HCT116 (cell line): ENCODE data around the gene NRIP3. TPM values are rescaled to one million over a fixed set of nuclear protein-coding genes. Genes with fewer than 3 reads are reported as not detected.

Experiments used
- ATAC-seq: fragments of 200-7000 bp; cut with Tn5 transposase; 2 replicates; pipeline ENCODE4 v1.9.1; 2020; ENCODE audit warnings: mild to moderate bottlenecking, moderate library complexity
- BruUV-seq: library from RNA; stranded (reverse); fragments of 400-500 nt; replicated peaks from 2 replicates; lab custom pipeline; 2021; lab: Mats Ljungman, UMichigan
- CTCF ChIA-PET: fragments of 300-600 bp; sonication (Branson Sonifier 250); formaldehyde crosslinking; loops from one replicate; lab custom pipeline; 2021; ENCODE audit warnings: antibody characterized with exemption; lab: Charles Lee
- POLR2A ChIA-PET: fragments of 300-600, 350-600 bp; sonication (Branson Sonifier 250); formaldehyde crosslinking; loops from one replicate; lab custom pipeline; 2021; ENCODE audit warnings: antibody characterized with exemption; lab: Charles Lee
- RAD21 ChIA-PET, 2 experiments: fragments of 300-600 bp; sonication (Branson Sonifier 250); formaldehyde crosslinking; loops; one replicate each; lab custom pipeline; 2023; ENCODE audit warnings: low total read pairs in 2 of 2; ENCODE audit not compliant: uncharacterized antibody in 2 of 2, unreplicated experiment in 2 of 2, low non-redundant PET in 1 of 2; lab: Charles Lee
- DNase-seq: peaks from one replicate; pipeline ENCODE4 v3.0.0-alpha.2; 2010; ENCODE audit warnings: low read depth, low spot score
- H2AFZ ChIP-seq: fragments of 200-600 bp; shearing (Covaris generic), sonication (generic); 2 replicates; pipeline ENCODE4 v1.6.1; 2017; ENCODE audit warnings: low read depth, mixed run types, mixed read lengths, antibody characterized with exemption, low read length; ENCODE audit not compliant: poor library complexity, severe bottlenecking
- H3K27ac ChIP-seq: 2 replicates; pipeline ENCODE4 v1.5.1; 2012; ENCODE audit warnings: low read depth, low read length
- H3K27me3 ChIP-seq: fragments of 200-600 bp; sonication (generic); 2 replicates; pipeline ENCODE4 v1.6.1; 2016; ENCODE audit warnings: mixed run types, low read length, mixed read lengths; ENCODE audit not compliant: insufficient read depth
- H3K36me3 ChIP-seq, 2 experiments: fragments of 200-500 bp in 1 of 2; fragments of 200-600 bp in 1 of 2; sonication (Bioruptor generic) in 1 of 2; sonication (generic) in 1 of 2; 2 replicates each; pipeline versions ENCODE4 v1.5.1 to v1.6.1; 2014 to 2016; ENCODE audit warnings: low read length in 2 of 2, inconsistent platforms in 1 of 2, mixed read lengths in 1 of 2, mixed run types in 1 of 2; ENCODE audit not compliant: insufficient read depth in 2 of 2, control insufficient read depth in 1 of 2
- H3K4me1 ChIP-seq, 2 experiments: fragments of 200-600 bp in 1 of 2; sonication (generic) in 1 of 2; 2 replicates each; pipeline versions ENCODE4 v1.5.1 to v1.6.1; 2012 to 2017; ENCODE audit warnings: low read length in 2 of 2, inconsistent platforms in 1 of 2, mild to moderate bottlenecking in 1 of 2, mixed read lengths in 1 of 2, mixed run types in 1 of 2, moderate library complexity in 1 of 2; ENCODE audit not compliant: insufficient read depth in 2 of 2, control insufficient read depth in 1 of 2
- H3K4me2 ChIP-seq: fragments of 200-600 bp; sonication (generic); 2 replicates; pipeline ENCODE4 v1.6.1; 2017; ENCODE audit warnings: mixed run types, low read length, mixed read lengths
- H3K4me3 ChIP-seq, 2 experiments: fragments of 200-600 bp in 1 of 2; sonication (generic) in 1 of 2; replicated peaks in 1 of 2; 2 replicates each; pipeline ENCODE4 v1.5.1; 2011 to 2016; ENCODE audit warnings: low read length in 2 of 2, control low read depth in 1 of 2, low read depth in 1 of 2, mild to moderate bottlenecking in 1 of 2, mixed read lengths in 1 of 2, mixed run types in 1 of 2
- H3K79me2 ChIP-seq: fragments of 200-600 bp; sonication (generic); 2 replicates; pipeline ENCODE4 v1.6.1; 2017; ENCODE audit warnings: mild to moderate bottlenecking, mixed run types, low read length, moderate library complexity, mixed read lengths; ENCODE audit not compliant: insufficient read depth
- H3K9ac ChIP-seq: fragments of 200-600 bp; sonication (generic); 2 replicates; pipeline ENCODE4 v1.6.1; 2016; ENCODE audit warnings: low read length, mixed read lengths
- H3K9me2 ChIP-seq: fragments of 200-600 bp; sonication (generic), shearing (Covaris generic); 2 replicates; pipeline ENCODE4 v1.6.1; 2017; ENCODE audit warnings: mixed run types, mild to moderate bottlenecking, moderate library complexity; ENCODE audit not compliant: insufficient read depth
- H3K9me3 ChIP-seq, 2 experiments: fragments of 200-500 bp in 1 of 2; fragments of 200-600 bp in 1 of 2; sonication (Bioruptor generic) in 1 of 2; sonication (generic) in 1 of 2; 2 replicates each; pipeline ENCODE4 v1.6.1; 2014 to 2017; ENCODE audit warnings: low read length in 2 of 2, mixed read lengths in 2 of 2, inconsistent platforms in 1 of 2, low read depth in 1 of 2, mild to moderate bottlenecking in 1 of 2, mixed run types in 1 of 2, moderate library complexity in 1 of 2; ENCODE audit not compliant: control insufficient read depth in 1 of 2, insufficient read depth in 1 of 2
- H4K20me1 ChIP-seq: fragments of 200-600 bp; sonication (generic), shearing (Covaris generic); 2 replicates; pipeline ENCODE4 v1.6.1; 2017; ENCODE audit warnings: mixed run types, mild to moderate bottlenecking, moderate library complexity; ENCODE audit not compliant: insufficient read depth
- CBX3 ChIP-seq: IDR thresholded peaks from 2 replicates; pipeline ENCODE4 v1.6.1; 2012; ENCODE audit warnings: low read depth
- CEBPB ChIP-seq: IDR thresholded peaks from 2 replicates; pipeline ENCODE4 v1.6.1; 2012; ENCODE audit warnings: low read depth
- JUND ChIP-seq: IDR thresholded peaks from 2 replicates; pipeline ENCODE4 v1.6.1; 2012
- POLR2A ChIP-seq: IDR thresholded peaks from 2 replicates; pipeline ENCODE4 v1.7.0; 2011; ENCODE audit warnings: borderline replicate concordance; ENCODE audit not compliant: insufficient read depth, insufficient read length; ENCODE audit errors: extremely low read depth
- RAD21 ChIP-seq: IDR thresholded peaks from 2 replicates; pipeline ENCODE4 v1.6.1; 2012; ENCODE audit warnings: low read depth, mild to moderate bottlenecking
- SRF ChIP-seq: IDR thresholded peaks from 2 replicates; pipeline ENCODE4 v1.6.1; 2012; ENCODE audit warnings: low read depth
- TCF7L2 ChIP-seq: IDR thresholded peaks from 2 replicates; pipeline ENCODE4 v1.7.0; 2011; ENCODE audit warnings: borderline replicate concordance, inconsistent platforms; ENCODE audit not compliant: insufficient read depth, insufficient read length; ENCODE audit errors: extremely low read depth
- YY1 ChIP-seq: IDR thresholded peaks from 2 replicates; pipeline ENCODE4 v1.6.1; 2011; ENCODE audit warnings: low read length, low read depth, moderate library complexity, mild to moderate bottlenecking; ENCODE audit not compliant: insufficient replicate concordance; ENCODE audit errors: extremely low read depth
- ZFX ChIP-seq: fragments of 450-650 bp; IDR thresholded peaks from 2 replicates; pipeline ENCODE4 v1.6.1; 2017
- intact Hi-C: fragments of 100-400 bp; cut with micrococcal nuclease; formaldehyde crosslinking; loops from 2 replicates; pipeline ENCODE4 v1.10.0; 2022
- total RNA-seq: library from RNA; stranded (reverse); gene quantifications from one replicate; pipeline ENCODE4 v1.2.1, GENCODE V29; 2021; ENCODE audit not compliant: unreplicated experiment
- TF ChIP-seq, protein P1 (sequence below): IDR thresholded peaks from 2 replicates; pipeline ENCODE4 v1.6.1; 2012
- TF ChIP-seq, protein P2 (sequence below): IDR thresholded peaks from 2 replicates; pipeline ENCODE4 v1.6.1; 2011; ENCODE audit warnings: mild to moderate bottlenecking, low read length, moderate library complexity; ENCODE audit not compliant: insufficient replicate concordance; ENCODE audit errors: extremely low read depth
- TF ChIP-seq, protein P3 (sequence below), 3 experiments: fragments of 200-600 bp in 1 of 3; sonication (generic) in 1 of 3; IDR thresholded peaks in 2 of 3; conservative IDR thresholded peaks in 1 of 3; 2 replicates each; pipeline ENCODE4 v1.5.1; 2012 to 2017; ENCODE audit warnings: low read depth in 2 of 3, low read length in 2 of 3, antibody characterized with exemption in 1 of 3, borderline replicate concordance in 1 of 3, control low read depth in 1 of 3, mild to moderate bottlenecking in 1 of 3, mixed read lengths in 1 of 3, mixed run types in 1 of 3, moderate library complexity in 1 of 3; ENCODE audit not compliant: insufficient read depth in 1 of 3

NRIP3 gene
- total RNA-seq, 1 experiment from 2014 or later, result 0.15 TPM

DNA sequence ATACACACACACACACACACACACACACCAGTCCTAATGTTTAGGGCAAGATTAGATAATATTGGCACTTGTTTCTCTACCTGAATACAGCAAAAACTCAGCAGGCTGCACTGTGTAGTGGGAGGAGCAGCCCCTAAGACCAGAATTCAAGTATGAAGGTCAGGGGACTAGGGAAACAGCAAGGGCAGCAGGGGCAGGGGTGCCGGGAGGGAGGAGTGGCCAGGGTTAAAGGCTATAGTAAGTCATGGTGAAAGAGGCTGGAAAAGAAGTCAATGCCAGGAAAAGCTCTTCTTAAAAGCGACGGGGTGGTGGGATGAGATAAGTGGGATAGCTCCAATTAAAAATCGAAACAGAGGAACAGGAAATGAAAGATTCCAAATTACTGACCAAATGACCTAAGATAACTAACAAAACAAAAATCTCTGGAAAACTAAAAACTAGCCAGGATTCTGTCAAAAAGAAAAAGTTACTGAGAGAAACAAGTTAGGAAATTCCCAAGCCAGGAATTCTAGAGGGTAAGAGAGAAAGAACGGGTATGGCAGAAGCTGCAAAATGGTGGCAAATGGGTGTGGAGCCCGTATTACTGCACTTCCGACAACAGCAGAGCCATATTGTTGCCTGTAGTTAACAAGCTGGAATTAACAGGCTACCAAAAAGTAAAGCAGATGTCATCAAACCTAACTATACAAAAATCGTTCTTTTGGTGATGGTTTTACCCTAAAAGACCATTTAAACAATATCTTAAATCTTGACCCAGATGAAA, 62.3 kb downstream of the NRIP3 start:
- Histone ChIP-seq H3K79me2 (no peaks in the 10 kb centered on the region), H3K27me3 (no peaks in the 10 kb centered on the region), H3K27ac (no peak overlapping the region), H3K4me3 (no peak overlapping the region), H3K36me3 (no peaks in the 10 kb centered on the region), H4K20me1 (no peaks in the 10 kb centered on the region), H3K4me2 (no peak overlapping the region), H3K9me3 (no peaks in the 10 kb centered on the region), H3K9ac (no peak overlapping the region), H3K4me1 (no peaks in the 10 kb centered on the region), H2AFZ (no peak overlapping the region), H3K9me2 (no peaks in the 10 kb centered on the region)
- RAD21 ChIA-PET, result no interaction called here
- TF ChIP-seq, protein P1, sequence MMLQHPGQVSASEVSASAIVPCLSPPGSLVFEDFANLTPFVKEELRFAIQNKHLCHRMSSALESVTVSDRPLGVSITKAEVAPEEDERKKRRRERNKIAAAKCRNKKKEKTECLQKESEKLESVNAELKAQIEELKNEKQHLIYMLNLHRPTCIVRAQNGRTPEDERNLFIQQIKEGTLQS, result no peak
- TF ChIP-seq ZFX (no peak), RAD21 (no peak), TCF7L2 (no peak)
- POLR2A ChIA-PET, result no interaction called here
- ATAC-seq (no peak), DNase-seq (no peak)
- intact Hi-C loops, result no loop called here
- BruUV-seq, result no TSS peak
- CTCF ChIA-PET, result interaction anchor here (1.3 kb wide), 1 partner anchor 18 kb away, joined by 5 read pairs; no protein-coding TSS in a partner anchor

DNA sequence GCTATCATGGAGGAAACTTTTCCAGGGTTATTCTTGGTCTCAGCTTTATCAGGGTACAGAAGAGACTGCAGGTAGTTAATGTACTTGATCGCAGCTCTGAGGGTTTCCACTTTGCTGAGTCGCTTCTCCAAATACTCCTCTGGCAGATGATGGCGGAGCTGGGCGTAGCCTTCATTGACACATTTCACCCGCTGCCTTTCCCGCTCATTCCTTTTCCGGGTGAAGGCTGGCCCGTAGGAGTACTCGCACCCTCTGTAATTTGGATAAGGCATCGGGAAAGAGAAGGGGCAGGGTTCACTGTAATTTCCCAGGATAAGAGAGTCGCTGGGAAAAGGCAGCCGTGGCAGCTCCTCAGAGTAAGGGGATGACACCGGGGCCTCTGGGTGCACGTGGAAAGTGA, 66.1 kb downstream of the NRIP3 start:
- Histone ChIP-seq H3K9me2 (no peaks in the 10 kb centered on the region), H3K79me2 (no peaks in the 10 kb centered on the region), H4K20me1 (no peaks in the 10 kb centered on the region), H3K9me3 (no peaks in the 10 kb centered on the region), H3K4me3 (no peak overlapping the region), H3K4me1 (peaks cover 12 to 16% of the 10 kb centered on the region in 2 experiments), H3K27ac (no peak overlapping the region), H2AFZ (no peak overlapping the region), H3K9ac (no peak overlapping the region), H3K36me3 (no peaks in the 10 kb centered on the region), H3K4me2 (no peak overlapping the region), H3K27me3 (no peaks in the 10 kb centered on the region)
- intact Hi-C loops, result no loop called here
- TF ChIP-seq POLR2A, result no peak
- TF ChIP-seq, protein P2, sequence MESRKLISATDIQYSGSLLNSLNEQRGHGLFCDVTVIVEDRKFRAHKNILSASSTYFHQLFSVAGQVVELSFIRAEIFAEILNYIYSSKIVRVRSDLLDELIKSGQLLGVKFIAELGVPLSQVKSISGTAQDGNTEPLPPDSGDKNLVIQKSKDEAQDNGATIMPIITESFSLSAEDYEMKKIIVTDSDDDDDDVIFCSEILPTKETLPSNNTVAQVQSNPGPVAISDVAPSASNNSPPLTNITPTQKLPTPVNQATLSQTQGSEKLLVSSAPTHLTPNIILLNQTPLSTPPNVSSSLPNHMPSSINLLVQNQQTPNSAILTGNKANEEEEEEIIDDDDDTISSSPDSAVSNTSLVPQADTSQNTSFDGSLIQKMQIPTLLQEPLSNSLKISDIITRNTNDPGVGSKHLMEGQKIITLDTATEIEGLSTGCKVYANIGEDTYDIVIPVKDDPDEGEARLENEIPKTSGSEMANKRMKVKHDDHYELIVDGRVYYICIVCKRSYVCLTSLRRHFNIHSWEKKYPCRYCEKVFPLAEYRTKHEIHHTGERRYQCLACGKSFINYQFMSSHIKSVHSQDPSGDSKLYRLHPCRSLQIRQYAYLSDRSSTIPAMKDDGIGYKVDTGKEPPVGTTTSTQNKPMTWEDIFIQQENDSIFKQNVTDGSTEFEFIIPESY, result no peak
- TF ChIP-seq CBX3, result no peak
- TF ChIP-seq, protein P3, sequence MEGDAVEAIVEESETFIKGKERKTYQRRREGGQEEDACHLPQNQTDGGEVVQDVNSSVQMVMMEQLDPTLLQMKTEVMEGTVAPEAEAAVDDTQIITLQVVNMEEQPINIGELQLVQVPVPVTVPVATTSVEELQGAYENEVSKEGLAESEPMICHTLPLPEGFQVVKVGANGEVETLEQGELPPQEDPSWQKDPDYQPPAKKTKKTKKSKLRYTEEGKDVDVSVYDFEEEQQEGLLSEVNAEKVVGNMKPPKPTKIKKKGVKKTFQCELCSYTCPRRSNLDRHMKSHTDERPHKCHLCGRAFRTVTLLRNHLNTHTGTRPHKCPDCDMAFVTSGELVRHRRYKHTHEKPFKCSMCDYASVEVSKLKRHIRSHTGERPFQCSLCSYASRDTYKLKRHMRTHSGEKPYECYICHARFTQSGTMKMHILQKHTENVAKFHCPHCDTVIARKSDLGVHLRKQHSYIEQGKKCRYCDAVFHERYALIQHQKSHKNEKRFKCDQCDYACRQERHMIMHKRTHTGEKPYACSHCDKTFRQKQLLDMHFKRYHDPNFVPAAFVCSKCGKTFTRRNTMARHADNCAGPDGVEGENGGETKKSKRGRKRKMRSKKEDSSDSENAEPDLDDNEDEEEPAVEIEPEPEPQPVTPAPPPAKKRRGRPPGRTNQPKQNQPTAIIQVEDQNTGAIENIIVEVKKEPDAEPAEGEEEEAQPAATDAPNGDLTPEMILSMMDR (IDR thresholded peaks at IDR 0.05 in 2 of 3, conservative IDR thresholded peaks at IDR 0.05 in 1 of 3; ENCODE audit: borderline replicate concordance in 1 of 3, insufficient read depth in 1 of 3, low read depth in 2 of 3, low read length in 2 of 3), result no peak
- no peak for TF ChIP-seq JUND
- TF ChIP-seq SRF, result no peak
- TF ChIP-seq YY1, result no peak
- no peak for TF ChIP-seq CEBPB
- TF ChIP-seq, protein P1, result no peak
- ChIA-PET POLR2A (interaction anchor here (0.7 kb wide), 1 partner anchor 30 kb away, joined by 3 read pairs; no protein-coding TSS in a partner anchor), RAD21 (no interaction called here), CTCF (no interaction called here)
- ATAC-seq, result no peak
- BruUV-seq, result no TSS peak
- DNase-seq, result no peak
